K562 treated with DMSO at 1 percent for 48 hours (cell line): ENCODE data around the gene LRRC75B. TPM values are rescaled to one million over a fixed set of nuclear protein-coding genes. Genes with fewer than 3 reads are reported as not detected.

ENCODE experiments used
- total RNA-seq: library from RNA; unstranded; fragments of 300-600 nt; gene quantifications from 2 replicates; pipeline ENCODE4 v1.2.3, GENCODE V29; 2022; ENCODE audit warnings: low replicate concordance; ENCODE audit errors: extremely low read depth

Gene LRRC75B, protein sequence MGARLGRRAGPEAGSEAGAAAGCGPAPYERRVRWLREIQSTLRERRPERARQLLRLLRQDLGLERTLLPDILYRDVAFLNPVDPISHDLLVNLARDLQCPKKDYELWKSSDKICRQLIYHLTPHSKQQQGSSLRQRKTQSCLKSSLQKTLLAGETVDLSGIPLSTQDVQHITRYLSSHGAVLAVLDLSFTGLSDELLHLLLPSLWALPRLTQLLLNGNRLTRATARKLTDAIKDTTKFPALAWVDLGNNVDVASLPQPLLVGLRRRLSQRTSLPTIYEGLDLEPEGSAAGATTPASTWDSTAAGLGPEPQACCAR
- total RNA-seq = not detected in 2 replicates

GRCh38 chr22:24592851-24593558 lies at the start of gene LRRC75B:
Gene LRRC75B (minus strand): TSS chr22:24593073. CDS start chr22:24593039, 34 bp downstream.

DNA sequence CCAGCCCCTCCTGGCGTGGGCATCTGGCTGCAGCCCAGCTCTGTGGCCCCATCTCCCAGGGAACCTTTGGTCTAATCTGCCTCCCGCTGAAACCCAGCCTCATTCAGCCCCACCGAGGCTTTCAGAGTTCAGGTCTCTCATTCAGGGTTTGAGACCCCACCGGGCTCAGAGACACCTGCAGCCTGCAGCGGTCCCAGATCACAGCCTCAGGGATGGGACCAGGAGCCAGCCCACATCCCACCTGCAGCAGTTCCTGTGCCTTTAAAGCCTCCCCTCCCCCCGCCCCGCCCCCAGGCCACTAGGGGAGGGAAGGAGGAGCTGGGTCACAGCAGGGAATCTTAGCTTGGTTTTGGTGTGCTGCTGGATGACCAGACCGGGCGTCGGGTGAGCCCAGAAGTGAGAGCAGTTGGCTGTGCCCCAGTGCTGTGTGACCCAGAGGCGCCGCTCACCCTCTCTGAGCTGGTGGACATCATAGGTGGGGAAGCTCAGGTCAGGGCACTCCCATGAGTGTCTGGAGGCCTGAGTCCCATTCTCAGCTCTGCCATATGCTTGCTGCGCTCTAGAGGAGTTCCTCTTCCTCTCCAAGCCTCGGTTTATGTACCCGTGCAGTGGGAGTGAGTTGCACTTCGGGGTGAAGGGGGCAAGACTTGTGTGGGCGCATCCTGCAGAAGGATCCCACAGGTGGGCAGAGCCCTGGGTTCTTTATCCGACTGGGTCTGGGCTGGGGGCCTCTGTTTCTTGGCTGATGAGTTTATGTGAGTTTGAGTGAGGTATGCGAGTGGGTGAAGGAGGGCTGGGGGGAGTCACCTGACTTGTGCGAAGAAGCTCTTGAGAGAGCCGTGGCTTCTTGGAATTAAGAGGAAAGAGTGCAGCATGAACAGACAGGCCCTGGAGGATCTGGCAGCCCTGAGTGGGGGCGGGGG lies 10.2 kb upstream of the LRRC75B start, which contains the start of gene GGT1:
TSS of gene GGT1 (plus strand) at position 347 of the 923 bp plus-strand sequence. CDS start 7,889 bp downstream, outside the sequence.

GRCh38 chr22:24555165-24556039 lies 37.5 kb downstream of the LRRC75B start, which contains the start of gene SNRPD3:
Gene SNRPD3 (plus strand): TSS chr22:24555999. CDS start chr22:24557675, 1,676 bp downstream.

GRCh38 chr22:24554313-24555164 lies 38.3 kb downstream of the LRRC75B start, which contains the start of gene GUCD1:
Gene GUCD1 (minus strand): TSS chr22:24555138. CDS start chr22:24554991, 147 bp downstream.

Other genes with a start within 250 kb of the LRRC75B start
- not detected in 2 replicates for gene ADORA2A, start 165.5 kb downstream of the LRRC75B start, total RNA-seq
- not detected in 2 replicates for gene UPB1, start 97.7 kb downstream of the LRRC75B start, total RNA-seq
- not detected in 2 replicates for gene GUCD1, start 37.9 kb downstream of the LRRC75B start, total RNA-seq
- gene SNRPD3, start 37.1 kb downstream of the LRRC75B start, total RNA-seq = not detected in 2 replicates
- not detected in 2 replicates for gene GGT1, start 10.1 kb upstream of the LRRC75B start, total RNA-seq
- not detected in 2 replicates for gene PIWIL3, start 181.6 kb upstream of the LRRC75B start, total RNA-seq
- not detected in 2 replicates for gene SGSM1, start 213.1 kb upstream of the LRRC75B start, total RNA-seq